Calu3 (cell line): ENCODE data around the gene PRSS1. TPM values are rescaled to one million over a fixed set of nuclear protein-coding genes. Genes with fewer than 3 reads are reported as not detected.

ENCODE experiments used
- BruUV-seq: library from RNA; stranded (reverse); fragments of 400-500 nt; replicated peaks from 2 replicates; lab custom pipeline; 2021; lab: Mats Ljungman, UMichigan
- CTCF ChIA-PET: fragments of 300-600 bp; sonication (Branson Sonifier 250); formaldehyde crosslinking; loops from one replicate; lab custom pipeline; 2022; ENCODE audit warnings: antibody characterized with exemption; lab: Charles Lee
- DNase-seq: peaks from one replicate; pipeline ENCODE4 v3.0.0; 2022
- H3K27ac Mint-ChIP-seq: one replicate; pipeline ENCODE4 v1.8.0; 2022; ENCODE audit warnings: mixed read lengths; ENCODE audit not compliant: unreplicated experiment
- H3K27me3 Mint-ChIP-seq: one replicate; pipeline ENCODE4 v1.8.0; 2022; ENCODE audit warnings: mixed read lengths; ENCODE audit not compliant: unreplicated experiment
- H3K36me3 Mint-ChIP-seq: one replicate; pipeline ENCODE4 v1.8.0; 2022; ENCODE audit warnings: mild to moderate bottlenecking, moderate library complexity, mixed read lengths; ENCODE audit not compliant: insufficient read depth, unreplicated experiment
- H3K4me1 Mint-ChIP-seq: one replicate; pipeline ENCODE4 v1.8.0; 2022; ENCODE audit warnings: mild to moderate bottlenecking, low read depth, mixed read lengths; ENCODE audit not compliant: unreplicated experiment
- H3K4me3 Mint-ChIP-seq: one replicate; pipeline ENCODE4 v1.8.0; 2022; ENCODE audit warnings: mild to moderate bottlenecking, low read depth, moderate library complexity, mixed read lengths; ENCODE audit not compliant: unreplicated experiment
- H3K9me3 Mint-ChIP-seq: one replicate; pipeline ENCODE4 v1.8.0; 2022; ENCODE audit warnings: low read depth, mixed read lengths; ENCODE audit not compliant: unreplicated experiment
- intact Hi-C: fragments of 100-400 bp; cut with micrococcal nuclease; formaldehyde crosslinking; loops from one replicate; pipeline ENCODE4 v1.10.0; 2022; ENCODE audit not compliant: unreplicated experiment
- total RNA-seq: library from RNA; stranded (reverse); gene quantifications from 2 replicates; pipeline ENCODE4 v1.2.3, GENCODE V29; 2022
- TF ChIP-seq, protein P1 (sequence below): fragments of 200-600 bp; IDR thresholded peaks from one replicate; pipeline ENCODE4 v1.8.0; 2022; ENCODE audit warnings: antibody characterized with exemption; ENCODE audit not compliant: unreplicated experiment

Gene PRSS1
- total RNA-seq, 1 experiment from 2014 or later = 16.8 TPM

DNA sequence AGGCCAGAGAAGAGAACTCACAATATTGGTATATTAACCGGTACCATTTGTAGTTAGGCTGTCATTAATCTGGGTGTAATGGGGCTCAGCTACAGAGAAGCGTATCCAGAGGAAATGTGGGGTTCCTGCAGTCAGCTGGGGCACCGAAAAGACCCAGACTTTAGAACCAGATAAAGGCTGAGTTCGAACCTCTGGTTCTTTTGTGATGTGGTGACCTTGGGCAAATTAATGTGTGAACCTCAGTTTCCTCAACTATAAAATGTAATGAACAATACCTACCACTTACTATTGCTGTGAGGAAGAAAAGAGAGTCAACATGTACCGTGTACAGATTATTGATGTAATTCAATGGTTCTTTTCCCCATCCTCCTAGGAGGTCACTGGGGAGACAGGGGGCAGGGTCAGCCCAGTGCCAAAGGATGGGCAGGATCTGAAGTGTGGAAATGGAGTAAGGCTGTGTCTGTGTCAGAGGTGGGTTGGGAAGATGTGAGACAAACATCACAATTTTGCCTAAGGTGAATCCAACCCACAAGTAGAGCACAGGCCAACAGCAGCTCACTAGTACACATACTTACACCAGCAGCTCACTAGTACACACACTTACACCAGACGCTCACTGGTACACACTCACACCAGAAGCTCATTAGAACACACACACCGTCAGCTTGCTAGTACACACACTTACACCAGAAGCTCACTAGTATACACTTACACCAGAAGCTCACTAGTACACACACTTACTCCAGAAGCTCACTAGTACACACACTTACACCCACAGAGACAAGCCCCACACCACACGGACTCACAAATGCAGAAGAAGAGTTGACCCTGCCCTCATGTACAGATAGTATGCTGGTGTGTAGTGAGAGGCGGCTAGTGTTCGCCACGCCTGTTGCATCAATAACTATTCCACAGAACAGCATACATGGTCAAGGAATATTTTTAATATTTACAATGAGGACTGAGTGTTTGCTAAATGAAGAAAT, 49.5 kb downstream of the PRSS1 start:
- DNase-seq = no peak
- TF ChIP-seq, protein P1, sequence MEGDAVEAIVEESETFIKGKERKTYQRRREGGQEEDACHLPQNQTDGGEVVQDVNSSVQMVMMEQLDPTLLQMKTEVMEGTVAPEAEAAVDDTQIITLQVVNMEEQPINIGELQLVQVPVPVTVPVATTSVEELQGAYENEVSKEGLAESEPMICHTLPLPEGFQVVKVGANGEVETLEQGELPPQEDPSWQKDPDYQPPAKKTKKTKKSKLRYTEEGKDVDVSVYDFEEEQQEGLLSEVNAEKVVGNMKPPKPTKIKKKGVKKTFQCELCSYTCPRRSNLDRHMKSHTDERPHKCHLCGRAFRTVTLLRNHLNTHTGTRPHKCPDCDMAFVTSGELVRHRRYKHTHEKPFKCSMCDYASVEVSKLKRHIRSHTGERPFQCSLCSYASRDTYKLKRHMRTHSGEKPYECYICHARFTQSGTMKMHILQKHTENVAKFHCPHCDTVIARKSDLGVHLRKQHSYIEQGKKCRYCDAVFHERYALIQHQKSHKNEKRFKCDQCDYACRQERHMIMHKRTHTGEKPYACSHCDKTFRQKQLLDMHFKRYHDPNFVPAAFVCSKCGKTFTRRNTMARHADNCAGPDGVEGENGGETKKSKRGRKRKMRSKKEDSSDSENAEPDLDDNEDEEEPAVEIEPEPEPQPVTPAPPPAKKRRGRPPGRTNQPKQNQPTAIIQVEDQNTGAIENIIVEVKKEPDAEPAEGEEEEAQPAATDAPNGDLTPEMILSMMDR = no peak
- BruUV-seq = no TSS peak
- Mint-ChIP-seq H3K4me3 (no peak overlapping the region), H3K36me3 (peaks cover 5% of the 10 kb centered on the region), H3K27me3 (peaks cover 98% of the 10 kb centered on the region), H3K27ac (no peak overlapping the region), H3K9me3 (no peaks in the 10 kb centered on the region), H3K4me1 (peaks cover 17% of the 10 kb centered on the region)
- intact Hi-C loops = no loop called here
- CTCF ChIA-PET = interaction anchor here (0.6 kb wide), 1 partner anchor 262 kb away, joined by 3 read pairs; no protein-coding TSS in a partner anchor

DNA sequence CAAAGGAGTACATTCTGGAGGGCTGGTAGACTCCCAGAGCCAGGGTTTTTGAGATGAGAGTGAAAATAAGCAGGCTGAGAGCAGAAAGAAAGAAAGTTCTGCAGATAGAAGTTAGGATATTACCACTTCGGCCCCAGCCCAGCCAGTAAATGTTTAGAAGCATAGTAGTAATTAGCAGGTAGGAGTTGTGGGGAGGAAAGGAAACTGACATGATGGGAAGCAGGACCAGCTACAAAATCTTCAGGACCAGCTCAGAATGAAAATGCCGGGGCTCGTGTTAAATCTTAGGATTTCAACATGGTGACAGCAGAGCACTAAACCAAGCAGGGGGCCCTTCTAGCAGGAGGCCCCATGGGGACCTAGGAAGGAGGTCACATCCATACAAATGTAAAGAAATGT, 50.2 kb downstream of the PRSS1 start:
- no peak overlapping the region for H3K27ac Mint-ChIP-seq
- DNase-seq = no peak
- peaks cover 5% of the 10 kb centered on the region for H3K36me3 Mint-ChIP-seq
- TF ChIP-seq, protein P1 = no peak
- H3K27me3 Mint-ChIP-seq = peaks cover 98% of the 10 kb centered on the region
- H3K4me3 Mint-ChIP-seq = no peak overlapping the region
- CTCF ChIA-PET = no interaction called here
- BruUV-seq = no TSS peak
- peaks cover 10% of the 10 kb centered on the region for H3K4me1 Mint-ChIP-seq
- no peaks in the 10 kb centered on the region for H3K9me3 Mint-ChIP-seq
- intact Hi-C loops = no loop called here

DNA sequence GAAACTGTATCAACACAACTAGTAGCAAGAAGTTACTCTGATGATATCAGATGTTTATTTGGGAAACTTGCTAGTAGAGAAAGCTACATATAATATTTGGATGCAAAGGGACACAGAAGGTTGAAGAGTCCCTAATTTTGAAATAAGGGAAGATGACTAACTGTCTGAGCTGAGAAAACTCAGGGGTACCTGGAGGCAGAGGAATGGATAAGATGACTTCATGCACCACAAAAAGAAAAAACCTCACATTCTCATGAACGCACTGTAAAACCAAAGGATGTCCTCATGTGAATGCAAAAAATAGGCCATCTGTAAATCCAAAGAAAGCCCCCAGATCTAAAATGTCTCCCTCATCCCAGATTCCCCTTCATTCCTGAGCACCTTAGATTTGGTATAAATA, 50.8 kb downstream of the PRSS1 start:
- peaks cover 98% of the 10 kb centered on the region for H3K27me3 Mint-ChIP-seq
- peaks cover 8% of the 10 kb centered on the region for H3K4me1 Mint-ChIP-seq
- H3K27ac Mint-ChIP-seq = no peak overlapping the region
- peaks cover 5% of the 10 kb centered on the region for H3K36me3 Mint-ChIP-seq
- intact Hi-C loops = no loop called here
- no peak overlapping the region for H3K4me3 Mint-ChIP-seq
- BruUV-seq = no TSS peak
- TF ChIP-seq, protein P1 = no peak
- H3K9me3 Mint-ChIP-seq = no peaks in the 10 kb centered on the region
- CTCF ChIA-PET = no interaction called here
- no peak for DNase-seq

DNA sequence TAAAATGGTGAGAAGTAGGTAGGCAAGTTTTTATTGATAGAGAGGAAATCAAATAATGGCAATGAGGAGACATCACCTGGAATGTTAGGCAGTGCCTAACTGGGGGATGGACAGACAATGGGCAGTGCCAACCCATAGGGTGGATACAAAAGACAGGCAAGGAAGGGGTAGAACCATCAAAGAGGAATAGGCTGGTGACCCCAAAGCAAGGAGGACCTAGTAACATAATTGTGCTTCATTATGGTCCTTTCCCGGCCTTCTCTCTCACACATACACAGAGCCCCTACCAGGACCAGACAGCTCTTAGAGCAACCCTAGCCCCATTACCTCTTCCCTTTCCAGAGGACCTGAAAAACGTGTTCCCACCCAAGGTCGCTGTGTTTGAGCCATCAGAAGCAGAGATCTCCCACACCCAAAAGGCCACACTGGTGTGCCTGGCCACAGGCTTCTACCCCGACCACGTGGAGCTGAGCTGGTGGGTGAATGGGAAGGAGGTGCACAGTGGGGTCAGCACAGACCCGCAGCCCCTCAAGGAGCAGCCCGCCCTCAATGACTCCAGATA, 51.5 kb downstream of the PRSS1 start:
- TF ChIP-seq, protein P1 = no peak
- Mint-ChIP-seq H3K9me3 (no peaks in the 10 kb centered on the region), H3K4me1 (peaks cover 4% of the 10 kb centered on the region), H3K27me3 (peaks cover 97% of the 10 kb centered on the region), H3K4me3 (no peak overlapping the region), H3K27ac (no peak overlapping the region), H3K36me3 (peaks cover 5% of the 10 kb centered on the region)
- no peak for DNase-seq
- intact Hi-C loops = no loop called here
- BruUV-seq = no TSS peak
- CTCF ChIA-PET = interaction anchor here (1.2 kb wide), 1 partner anchor 8 kb away, joined by 3 read pairs; no protein-coding TSS in a partner anchor
